Jurkat, Clone E6-1 (cell line): ENCODE results near the gene SGCD.

Experiments
- DNase-seq: peaks from one replicate; pipeline ENCODE4 v3.0.0-alpha.2; 2011; ENCODE audit warnings: low read depth, low spot score
- H3K4me3 ChIP-seq: 2 replicates; pipeline ENCODE4 v1.5.1; 2011; ENCODE audit warnings: mild to moderate bottlenecking, low read length, control low read depth, moderate library complexity

The SGCD gene

GRCh38 chr5:156698323-156698722 lies 371.4 kb downstream of the SGCD start:
- H3K4me3 ChIP-seq: no peak overlapping the region
- DNase-seq: no peak

- DNase-seq: no peak
Observed at GRCh38 chr5:156699147-156699546, 372.2 kb downstream of the SGCD start.

GRCh38 chr5:156704139-156704538 lies 377.2 kb downstream of the SGCD start:
- H3K4me3 ChIP-seq: no peak overlapping the region
- no peak for DNase-seq

More at GRCh38 chr5:156699147-156699546, 372.2 kb downstream of the SGCD start:
- H3K4me3 ChIP-seq: no peak overlapping the region

- H3K4me3 ChIP-seq: no peak overlapping the region
- DNase-seq: no peak
Observed at GRCh38 chr5:156706631-156707030, 379.7 kb downstream of the SGCD start.

- no peak overlapping the region for H3K4me3 ChIP-seq
- no peak for DNase-seq
Observed at GRCh38 chr5:156707750-156708149, 380.8 kb downstream of the SGCD start.

- DNase-seq: no peak
- no peak overlapping the region for H3K4me3 ChIP-seq
Observed at GRCh38 chr5:156715287-156715686, 388.3 kb downstream of the SGCD start.

GRCh38 chr5:156716591-156717380 lies 389.8 kb downstream of the SGCD start:
- no peak for DNase-seq
- no peak overlapping the region for H3K4me3 ChIP-seq

GRCh38 chr5:156718985-156719384 lies 392.0 kb downstream of the SGCD start:
- DNase-seq: no peak
- H3K4me3 ChIP-seq: no peak overlapping the region

- no peak for DNase-seq
Observed at GRCh38 chr5:156722358-156722757, 395.4 kb downstream of the SGCD start.

GRCh38 chr5:156735477-156735876 lies 408.5 kb downstream of the SGCD start:
- DNase-seq: no peak
- H3K4me3 ChIP-seq: no peak overlapping the region

More at GRCh38 chr5:156722358-156722757, 395.4 kb downstream of the SGCD start:
- H3K4me3 ChIP-seq: no peak overlapping the region

- no peak overlapping the region for H3K4me3 ChIP-seq
- DNase-seq: no peak
Observed at GRCh38 chr5:156741516-156741915, 414.6 kb downstream of the SGCD start.

- no peak for DNase-seq
- no peak overlapping the region for H3K4me3 ChIP-seq
Observed at GRCh38 chr5:156753846-156754245, 426.9 kb downstream of the SGCD start.

- no peak for DNase-seq
- no peak overlapping the region for H3K4me3 ChIP-seq
Observed at GRCh38 chr5:156755421-156756087, 428.6 kb downstream of the SGCD start.

- no peak overlapping the region for H3K4me3 ChIP-seq
- DNase-seq: no peak
Observed at GRCh38 chr5:156758011-156758791, 431.2 kb downstream of the SGCD start.

GRCh38 chr5:156759156-156759555 lies 432.2 kb downstream of the SGCD start:
- no peak for DNase-seq
- no peak overlapping the region for H3K4me3 ChIP-seq

- H3K4me3 ChIP-seq: no peak overlapping the region
- no peak for DNase-seq
Observed at GRCh38 chr5:156762771-156763170, 435.8 kb downstream of the SGCD start.

GRCh38 chr5:156764176-156764971 lies 437.4 kb downstream of the SGCD start:
- DNase-seq: peak; percentile 3
- no peak overlapping the region for H3K4me3 ChIP-seq

- DNase-seq: peak; percentile 7
- no peak overlapping the region for H3K4me3 ChIP-seq
Observed at GRCh38 chr5:156774273-156774672, 447.3 kb downstream of the SGCD start.

- DNase-seq: no peak
- no peak overlapping the region for H3K4me3 ChIP-seq
Observed at GRCh38 chr5:156778139-156778706, 451.3 kb downstream of the SGCD start.
